ENCODE results near the gene SLC35E1.

DNA sequence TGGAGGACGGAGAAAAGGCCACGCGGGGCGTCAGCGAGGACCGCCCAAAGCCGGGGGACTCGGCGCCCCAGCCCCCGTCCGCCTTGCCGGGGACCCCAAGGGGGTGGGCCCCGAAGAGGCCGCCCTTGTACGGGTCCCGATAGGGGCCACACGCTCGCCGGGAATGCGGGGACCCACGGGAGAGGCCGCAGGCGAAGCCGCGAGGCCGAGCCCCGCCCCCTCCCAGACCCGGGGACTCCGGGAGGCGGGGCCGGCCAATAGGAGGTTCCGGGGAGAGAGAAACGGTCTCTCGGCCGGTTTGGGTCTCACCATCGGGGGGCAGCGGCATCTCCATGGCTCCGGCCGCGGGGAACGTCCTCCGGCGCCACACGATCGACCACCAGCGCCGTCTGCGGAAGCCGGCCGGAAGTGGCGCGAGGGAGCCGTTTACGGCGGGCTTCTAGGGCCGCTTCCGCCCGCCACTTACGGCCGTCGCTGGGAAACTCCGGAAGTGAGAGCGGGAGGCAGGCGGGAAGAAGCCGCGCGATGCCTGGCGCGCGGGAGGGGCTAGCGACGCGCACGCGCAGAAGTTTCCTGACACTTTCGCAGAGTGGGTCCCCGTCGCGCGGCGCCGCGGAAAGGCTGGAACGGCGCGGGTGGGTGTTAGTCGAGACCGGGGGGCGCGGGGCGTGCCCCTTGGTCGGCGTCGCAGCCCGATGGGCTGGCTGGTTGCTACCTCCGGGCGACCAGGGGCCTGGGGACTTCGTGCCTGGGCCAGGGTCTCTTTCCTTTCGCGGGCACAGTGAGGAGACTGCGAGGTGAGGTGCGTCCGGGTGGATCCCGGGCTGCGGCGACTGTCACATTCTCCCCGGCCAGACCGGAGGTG is 29.9 kb downstream of the SLC35E1 start, which contains the start of gene CHERP:
- TF ChIP-seq, protein P1, sequence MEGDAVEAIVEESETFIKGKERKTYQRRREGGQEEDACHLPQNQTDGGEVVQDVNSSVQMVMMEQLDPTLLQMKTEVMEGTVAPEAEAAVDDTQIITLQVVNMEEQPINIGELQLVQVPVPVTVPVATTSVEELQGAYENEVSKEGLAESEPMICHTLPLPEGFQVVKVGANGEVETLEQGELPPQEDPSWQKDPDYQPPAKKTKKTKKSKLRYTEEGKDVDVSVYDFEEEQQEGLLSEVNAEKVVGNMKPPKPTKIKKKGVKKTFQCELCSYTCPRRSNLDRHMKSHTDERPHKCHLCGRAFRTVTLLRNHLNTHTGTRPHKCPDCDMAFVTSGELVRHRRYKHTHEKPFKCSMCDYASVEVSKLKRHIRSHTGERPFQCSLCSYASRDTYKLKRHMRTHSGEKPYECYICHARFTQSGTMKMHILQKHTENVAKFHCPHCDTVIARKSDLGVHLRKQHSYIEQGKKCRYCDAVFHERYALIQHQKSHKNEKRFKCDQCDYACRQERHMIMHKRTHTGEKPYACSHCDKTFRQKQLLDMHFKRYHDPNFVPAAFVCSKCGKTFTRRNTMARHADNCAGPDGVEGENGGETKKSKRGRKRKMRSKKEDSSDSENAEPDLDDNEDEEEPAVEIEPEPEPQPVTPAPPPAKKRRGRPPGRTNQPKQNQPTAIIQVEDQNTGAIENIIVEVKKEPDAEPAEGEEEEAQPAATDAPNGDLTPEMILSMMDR (IDR thresholded peaks at IDR 0.05), result no peak
- TF ChIP-seq POLR2AphosphoS5 (IDR thresholded peaks at IDR 0.05; ENCODE audit: low read depth, low read length) (peak; percentile 88), RFX5 (IDR thresholded peaks at IDR 0.05; ENCODE audit: low read length) (no peak), RXRA (IDR thresholded peaks at IDR 0.05; ENCODE audit: borderline replicate concordance, low read depth) (no peak), TCF12 (IDR thresholded peaks at IDR 0.05) (no peak), RAD21 (IDR thresholded peaks at IDR 0.05; ENCODE audit: low read length) (no peak), CHD2 (IDR thresholded peaks at IDR 0.05; ENCODE audit: low read length, partially characterized antibody) (peak; percentile 98), EP300 (IDR thresholded peaks at IDR 0.05; ENCODE audit: borderline replicate concordance in 1 of 2, low read depth in 1 of 2, low read length in 1 of 2) (peak in 1 of 2 experiments; percentile 9; a peak in 1 of 4 replicates), SMC3 (IDR thresholded peaks at IDR 0.05; ENCODE audit: low read depth, low read length) (no peak), SIN3A (IDR thresholded peaks at IDR 0.05; ENCODE audit: borderline replicate concordance, low read depth, low read length) (no peak)
- TF ChIP-seq, protein P2, sequence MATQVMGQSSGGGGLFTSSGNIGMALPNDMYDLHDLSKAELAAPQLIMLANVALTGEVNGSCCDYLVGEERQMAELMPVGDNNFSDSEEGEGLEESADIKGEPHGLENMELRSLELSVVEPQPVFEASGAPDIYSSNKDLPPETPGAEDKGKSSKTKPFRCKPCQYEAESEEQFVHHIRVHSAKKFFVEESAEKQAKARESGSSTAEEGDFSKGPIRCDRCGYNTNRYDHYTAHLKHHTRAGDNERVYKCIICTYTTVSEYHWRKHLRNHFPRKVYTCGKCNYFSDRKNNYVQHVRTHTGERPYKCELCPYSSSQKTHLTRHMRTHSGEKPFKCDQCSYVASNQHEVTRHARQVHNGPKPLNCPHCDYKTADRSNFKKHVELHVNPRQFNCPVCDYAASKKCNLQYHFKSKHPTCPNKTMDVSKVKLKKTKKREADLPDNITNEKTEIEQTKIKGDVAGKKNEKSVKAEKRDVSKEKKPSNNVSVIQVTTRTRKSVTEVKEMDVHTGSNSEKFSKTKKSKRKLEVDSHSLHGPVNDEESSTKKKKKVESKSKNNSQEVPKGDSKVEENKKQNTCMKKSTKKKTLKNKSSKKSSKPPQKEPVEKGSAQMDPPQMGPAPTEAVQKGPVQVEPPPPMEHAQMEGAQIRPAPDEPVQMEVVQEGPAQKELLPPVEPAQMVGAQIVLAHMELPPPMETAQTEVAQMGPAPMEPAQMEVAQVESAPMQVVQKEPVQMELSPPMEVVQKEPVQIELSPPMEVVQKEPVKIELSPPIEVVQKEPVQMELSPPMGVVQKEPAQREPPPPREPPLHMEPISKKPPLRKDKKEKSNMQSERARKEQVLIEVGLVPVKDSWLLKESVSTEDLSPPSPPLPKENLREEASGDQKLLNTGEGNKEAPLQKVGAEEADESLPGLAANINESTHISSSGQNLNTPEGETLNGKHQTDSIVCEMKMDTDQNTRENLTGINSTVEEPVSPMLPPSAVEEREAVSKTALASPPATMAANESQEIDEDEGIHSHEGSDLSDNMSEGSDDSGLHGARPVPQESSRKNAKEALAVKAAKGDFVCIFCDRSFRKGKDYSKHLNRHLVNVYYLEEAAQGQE (IDR thresholded peaks at IDR 0.05; ENCODE audit: low read depth, low read length), result peak; percentile 4; the same call in 1 of the 2 replicates
- TF ChIP-seq, protein P3, sequence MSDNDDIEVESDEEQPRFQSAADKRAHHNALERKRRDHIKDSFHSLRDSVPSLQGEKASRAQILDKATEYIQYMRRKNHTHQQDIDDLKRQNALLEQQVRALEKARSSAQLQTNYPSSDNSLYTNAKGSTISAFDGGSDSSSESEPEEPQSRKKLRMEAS (IDR thresholded peaks at IDR 0.05; ENCODE audit: low read depth), result peak; percentile 69; the same call in 1 of the 2 replicates
